ENCODE results near the gene VHLL. TPM values are rescaled to one million over a fixed set of nuclear protein-coding genes. Genes with fewer than 3 reads are reported as not detected.

VHLL gene
- polyA plus RNA-seq, 1 of the 3 experiments (the other 2 are of a cell fraction), result not detected

GRCh38 chr1:156320560-156320959, 21.5 kb upstream of the VHLL start:
- Histone ChIP-seq H3K4me2 (no peak overlapping the region), H3K27ac (ENCODE audit: low read depth in 2 of 2, low read length in 1 of 2) (no peak overlapping the region), H3K4me3 (ENCODE audit: low read depth in 2 of 2, low read length in 1 of 2) (no peak overlapping the region), H2AFZ (ENCODE audit: low read depth) (no peak overlapping the region), H3K4me1 (ENCODE audit: control insufficient read depth in 1 of 2, insufficient read depth in 2 of 2, low read depth in 1 of 2, low read length in 1 of 2) (no peaks in the 10 kb centered on the region), H3K27me3 (ENCODE audit: insufficient read depth) (no peaks in the 10 kb centered on the region), H3K9ac (no peak overlapping the region), H3K9me2 (no peaks in the 10 kb centered on the region), H3K79me2 (ENCODE audit: insufficient read depth) (peaks cover 14% of the 10 kb centered on the region; the same call in 1 of the 2 replicates), H3K9me3 (no peaks in the 10 kb centered on the region), H3F3A (replicated peaks; ENCODE audit: insufficient read depth) (peaks cover 11% of the 10 kb centered on the region), H3K36me3 (replicated peaks in 1 of 2; ENCODE audit: control insufficient read depth in 1 of 2, insufficient read depth in 2 of 2, low read length in 1 of 2) (peaks cover 74 to 92% of the 10 kb centered on the region in 2 experiments), H4K20me1 (ENCODE audit: insufficient read depth) (0 out of 2 replicates have a peak, but pooled peaks cover 3% of the 10 kb centered on the region)
- ChIA-PET POLR2A (no interaction called here), CTCF (interaction anchor here (1.3 to 2.9 kb wide), 5 partner anchors 11 to 106 kb away, joined by 3 to 12 read pairs (median 4); no protein-coding TSS in a partner anchor)
- WGBS (ENCODE audit: low lambda C conversion rate), result 87% methylated on average over 3 of the region's 3 CpGs
- TF ChIP-seq GATA2 (CRISPR knock-in tag; IDR thresholded peaks at IDR 0.05) (no peak), SMC3 (IDR thresholded peaks at IDR 0.05; ENCODE audit: low read depth, low read length) (no peak), FOXM1 (IDR thresholded peaks at IDR 0.05; ENCODE audit: low read depth) (no peak), ZBTB33 (IDR thresholded peaks at IDR 0.05; ENCODE audit: borderline replicate concordance, low read depth) (no peak), EZH2phosphoT487 (IDR thresholded peaks at IDR 0.05; ENCODE audit: borderline replicate concordance, low read depth) (no peak), RFX5 (IDR thresholded peaks at IDR 0.05; ENCODE audit: low read length) (no peak), POLR2AphosphoS5 (IDR thresholded peaks at IDR 0.05; ENCODE audit: low read depth, low read length) (no peak), TEAD4 (IDR thresholded peaks at IDR 0.05; ENCODE audit: borderline replicate concordance, insufficient read depth) (no peak), ELF1 (IDR thresholded peaks at IDR 0.05) (no peak), MAX (IDR thresholded peaks at IDR 0.05; ENCODE audit: low read depth) (no peak), RCOR1 (IDR thresholded peaks at IDR 0.05; ENCODE audit: low read length) (no peak), FOXJ3 (CRISPR knock-in tag; IDR thresholded peaks at IDR 0.05) (no peak), NRF1 (IDR thresholded peaks at IDR 0.05; ENCODE audit: low read depth, low read length) (no peak), GABPA (IDR thresholded peaks at IDR 0.05; ENCODE audit: low read depth) (no peak), TCF12 (IDR thresholded peaks at IDR 0.05) (no peak), CTCF (IDR thresholded peaks at IDR 0.05) (no peak), YY1 (IDR thresholded peaks at IDR 0.05; ENCODE audit: low read depth) (no peak), NFIC (IDR thresholded peaks at IDR 0.05; ENCODE audit: borderline replicate concordance) (no peak), IRF3 (IDR thresholded peaks at IDR 0.05; ENCODE audit: low read depth, low read length) (no peak)
- DNase-seq, result no peak
